ENCODE data around the gene SLC6A20.

- TF ChIP-seq POLR2A (IDR thresholded peaks at IDR 0.05; ENCODE audit: low read length), result no peak
- no peak for TF ChIP-seq GATA1 (IDR thresholded peaks at IDR 0.05; ENCODE audit: low read depth, low read length)
Observed at GRCh38 chr3:45776301-45776595, 20.1 kb downstream of the SLC6A20 start.
